ENCODE data around the gene TUB.

TUB gene

GRCh38 chr11:8110396-8110795 lies 29.4 kb downstream of the TUB start:
- no peaks in the 10 kb centered on the region for H3K27me3 ChIP-seq (replicated peaks; ENCODE audit: insufficient read depth, low read length)
- no peaks in the 10 kb centered on the region for H3K4me1 ChIP-seq (ENCODE audit: low read length)
- H3K79me2 ChIP-seq (ENCODE audit: low read length) = no peaks in the 10 kb centered on the region
- H3K9me3 ChIP-seq (replicated peaks; ENCODE audit: insufficient read depth, low read length) = no peaks in the 10 kb centered on the region
- no peak for TF ChIP-seq EZH2 (optimal IDR thresholded peaks at IDR 0.05; ENCODE audit: low read depth, low read length)
- no peak for TF ChIP-seq EZH2phosphoT487 (IDR thresholded peaks at IDR 0.05; ENCODE audit: low read length)
- TF ChIP-seq CTCF (IDR thresholded peaks at IDR 0.05; ENCODE audit: low read length) = no peak
- H3K9ac ChIP-seq (ENCODE audit: low read length) = no peak overlapping the region
- no peak overlapping the region for H3K4me2 ChIP-seq (ENCODE audit: low read depth, low read length)
- H4K20me1 ChIP-seq (ENCODE audit: insufficient read depth, low read length) = no peaks in the 10 kb centered on the region
- DNase-seq = no peak
- no peaks in the 10 kb centered on the region for H3K9me2 ChIP-seq (replicated peaks; ENCODE audit: insufficient read depth, low read length)
- no peak overlapping the region for H2AFZ ChIP-seq (ENCODE audit: low read length)
- no peak overlapping the region for H3K4me3 ChIP-seq (ENCODE audit: low read length)
- H3F3A ChIP-seq (ENCODE audit: insufficient read depth, low read length) = no peaks in the 10 kb centered on the region
- no peaks in the 10 kb centered on the region for H3K36me3 ChIP-seq (replicated peaks; ENCODE audit: insufficient read depth, low read length)
- H3K27ac ChIP-seq (ENCODE audit: low read length) = no peak overlapping the region

DNA sequence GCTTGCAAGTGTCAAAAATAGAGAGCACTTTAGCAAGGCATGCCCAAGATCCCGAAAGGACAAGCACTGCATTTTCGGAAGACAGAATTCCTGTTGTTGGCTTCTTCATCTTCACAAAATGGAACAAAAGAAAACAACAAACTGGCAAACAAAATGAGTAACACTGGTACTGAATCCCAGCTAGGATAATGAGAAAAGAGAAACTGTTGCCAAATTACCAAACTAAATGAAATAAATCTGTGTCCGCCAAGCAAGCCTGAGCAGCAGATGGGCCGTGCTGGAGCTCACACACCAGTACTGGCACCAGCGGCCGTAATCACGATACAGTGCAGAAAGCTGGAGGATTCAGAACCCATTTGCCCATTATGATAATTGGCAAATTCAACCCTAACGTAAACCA lies 30.6 kb downstream of the TUB start:
- no peaks in the 10 kb centered on the region for H3K9me3 ChIP-seq (replicated peaks; ENCODE audit: insufficient read depth, low read length)
- no peaks in the 10 kb centered on the region for H3K4me1 ChIP-seq (ENCODE audit: low read length)
- H3K4me3 ChIP-seq (ENCODE audit: low read length) = no peak overlapping the region
- H3K27me3 ChIP-seq (replicated peaks; ENCODE audit: insufficient read depth, low read length) = no peaks in the 10 kb centered on the region
- no peak overlapping the region for H3K27ac ChIP-seq (ENCODE audit: low read length)
- H3K36me3 ChIP-seq (replicated peaks; ENCODE audit: insufficient read depth, low read length) = no peaks in the 10 kb centered on the region
- TF ChIP-seq EZH2phosphoT487 (IDR thresholded peaks at IDR 0.05; ENCODE audit: low read length) (no peak), CTCF (IDR thresholded peaks at IDR 0.05; ENCODE audit: low read length) (no peak), EZH2 (optimal IDR thresholded peaks at IDR 0.05; ENCODE audit: low read depth, low read length) (no peak)
- no peak overlapping the region for H2AFZ ChIP-seq (ENCODE audit: low read length)
- H3K79me2 ChIP-seq (ENCODE audit: low read length) = no peaks in the 10 kb centered on the region
- no peak overlapping the region for H3K9ac ChIP-seq (ENCODE audit: low read length)
- no peak overlapping the region for H3K4me2 ChIP-seq (ENCODE audit: low read depth, low read length)
- H4K20me1 ChIP-seq (ENCODE audit: insufficient read depth, low read length) = no peaks in the 10 kb centered on the region
- no peaks in the 10 kb centered on the region for H3K9me2 ChIP-seq (replicated peaks; ENCODE audit: insufficient read depth, low read length)
- no peak for DNase-seq
- H3F3A ChIP-seq (ENCODE audit: insufficient read depth, low read length) = no peaks in the 10 kb centered on the region

GRCh38 chr11:8122173-8122764 lies 41.3 kb downstream of the TUB start:
- H3K4me3 ChIP-seq (ENCODE audit: low read length) = no peak overlapping the region
- H3K9me2 ChIP-seq (replicated peaks; ENCODE audit: insufficient read depth, low read length) = no peaks in the 10 kb centered on the region
- TF ChIP-seq CTCF (IDR thresholded peaks at IDR 0.05; ENCODE audit: low read length) (no peak), EZH2 (optimal IDR thresholded peaks at IDR 0.05; ENCODE audit: low read depth, low read length) (no peak), EZH2phosphoT487 (IDR thresholded peaks at IDR 0.05; ENCODE audit: low read length) (no peak)
- no peaks in the 10 kb centered on the region for H3K9me3 ChIP-seq (replicated peaks; ENCODE audit: insufficient read depth, low read length)
- no peaks in the 10 kb centered on the region for H4K20me1 ChIP-seq (ENCODE audit: insufficient read depth, low read length)
- H3K27ac ChIP-seq (ENCODE audit: low read length) = no peak overlapping the region
- DNase-seq = no peak
- no peak overlapping the region for H3K4me2 ChIP-seq (ENCODE audit: low read depth, low read length)
- H3K27me3 ChIP-seq (replicated peaks; ENCODE audit: insufficient read depth, low read length) = no peaks in the 10 kb centered on the region
- no peak overlapping the region for H3K9ac ChIP-seq (ENCODE audit: low read length)
- H3K79me2 ChIP-seq (ENCODE audit: low read length) = no peaks in the 10 kb centered on the region
- H3K4me1 ChIP-seq (ENCODE audit: low read length) = no peaks in the 10 kb centered on the region
- H3F3A ChIP-seq (ENCODE audit: insufficient read depth, low read length) = no peaks in the 10 kb centered on the region
- H3K36me3 ChIP-seq (replicated peaks; ENCODE audit: insufficient read depth, low read length) = no peaks in the 10 kb centered on the region
- no peak overlapping the region for H2AFZ ChIP-seq (ENCODE audit: low read length)

All from MM.1S (cell line).